Tibial nerve (tissue), 4 donors: Measurements from ENCODE around the gene NASP. TPM values are rescaled to one million over a fixed set of nuclear protein-coding genes. Genes with fewer than 3 reads are reported as not detected.

Source experiments
- DNase-seq, 2 donors: peaks; one replicate each; pipeline ENCODE4 v3.0.0-alpha.2; 2019; ENCODE audit warnings: low spot score in 2 of 2
- H3K27ac ChIP-seq, 4 donors: fragments of 200-600 bp; sonication (generic) in 3 of 4; one replicate each; pipeline ENCODE4 v1.5.1; 2017 to 2019; ENCODE audit warnings: mild to moderate bottlenecking in 1 of 4
- H3K27me3 ChIP-seq, 2 donors: fragments of 200-600 bp; sonication (generic) in 1 of 2; one replicate each; pipeline versions ENCODE4 v1.5.1 to v1.6.0; 2017 to 2019
- H3K36me3 ChIP-seq, 3 donors: fragments of 200-600 bp; sonication (generic); one replicate each; pipeline ENCODE4 v1.5.1; 2018 to 2019
- H3K4me1 ChIP-seq, 4 donors: fragments of 200-600 bp; sonication (generic) in 3 of 4; one replicate each; pipeline ENCODE4 v1.5.1; 2017 to 2019
- H3K4me3 ChIP-seq, 4 donors: fragments of 200-600 bp; sonication (generic) in 3 of 4; one replicate each; pipeline ENCODE4 v1.5.1; 2017 to 2019; ENCODE audit warnings: mild to moderate bottlenecking in 1 of 4, moderate library complexity in 1 of 4
- H3K9me3 ChIP-seq, 4 donors: fragments of 200-600 bp; sonication (generic) in 3 of 4; one replicate each; pipeline ENCODE4 v1.5.1; 2017 to 2019
- EP300 ChIP-seq, 2 donors: sonication (generic); formaldehyde crosslinking; IDR thresholded peaks; one replicate each; pipeline ENCODE4 v1.6.1; 2017; ENCODE audit warnings: antibody characterized with exemption in 2 of 2, mild to moderate bottlenecking in 1 of 2
- POLR2A ChIP-seq, 2 donors: fragments of 450-650 bp; IDR thresholded peaks; one replicate each; pipeline ENCODE4 v1.6.1; 2017; ENCODE audit warnings: antibody characterized with exemption in 2 of 2, mild to moderate bottlenecking in 2 of 2, moderate library complexity in 2 of 2
- WGBS, 2 donors: methylation state at CpG; one replicate each; pipeline ENCODE4 v1.1.5; 2018; 5-methylcytosine and 5-hydroxymethylcytosine counted together
- total RNA-seq, 4 donors: library from RNA; depleted of rRNA; stranded (reverse); fragments of >200 nt; gene quantifications; one replicate each; pipeline ENCODE4 v1.1.0, GENCODE V29; 2016
- TF ChIP-seq, protein P1 (sequence below), 5 experiments: fragments of 200-600 bp in 3 of 5; fragments of 450-650 bp in 2 of 5; sonication (generic) in 3 of 5; IDR thresholded peaks; one replicate each; pipeline ENCODE4 v1.5.1; 2016 to 2019; ENCODE audit warnings: antibody characterized with exemption in 5 of 5, mild to moderate bottlenecking in 3 of 5, moderate library complexity in 2 of 5

The NASP gene
- total RNA-seq, 4 donors from 2014 or later: 71.2 to 105 (median 80.6) TPM

DNA sequence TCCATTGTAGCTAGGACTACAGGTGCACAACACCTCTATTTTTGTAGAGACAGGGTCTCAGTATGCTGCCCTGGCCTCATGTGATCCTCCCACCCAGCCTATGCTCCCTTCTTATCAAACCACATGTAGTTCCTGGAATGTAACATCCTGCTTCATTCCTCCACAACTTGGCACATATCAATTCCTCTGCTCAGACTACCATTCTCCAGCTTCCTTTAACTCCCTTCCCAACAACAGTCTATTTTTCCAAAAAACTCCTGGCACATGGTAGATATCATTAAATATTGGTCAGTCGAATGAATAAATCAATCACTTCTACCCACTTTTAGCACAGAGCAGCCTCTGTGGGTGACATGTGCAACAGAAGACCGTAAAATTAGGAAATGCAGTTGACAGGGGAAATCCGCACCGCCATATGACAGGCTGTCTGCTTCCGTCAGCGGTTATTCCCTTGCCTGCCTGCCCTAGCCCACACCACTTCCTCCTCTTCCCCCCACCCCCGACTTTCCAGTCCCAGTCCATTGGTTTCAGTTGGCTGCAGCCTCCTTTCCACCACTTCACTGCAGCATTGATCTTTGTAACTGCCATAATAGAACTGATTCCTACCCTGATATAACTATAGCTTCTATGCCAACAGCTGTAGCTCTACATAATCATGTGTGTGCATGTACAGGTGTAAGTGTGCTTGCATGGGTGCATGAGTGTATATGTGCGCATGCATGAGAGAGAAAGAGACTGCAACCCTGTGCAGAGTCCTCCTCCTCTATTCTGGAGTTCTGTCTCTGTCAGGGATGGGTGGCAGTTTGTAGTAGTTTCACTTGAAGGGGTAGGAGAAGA is 40.0 kb upstream of the NASP start:
- Histone ChIP-seq H3K36me3 (no peaks in the 10 kb centered on the region), H3K4me3 (no peak overlapping the region), H3K27ac (peak overlapping the region in 2 of 4 donors; percentile 29 to 35), H3K4me1 (peaks cover 0 to 7% (median 1%) of the 10 kb centered on the region in 4 donors), H3K9me3 (no peaks in the 10 kb centered on the region), H3K27me3 (no peaks in the 10 kb centered on the region)
- DNase-seq: peak in 1 of 2 donors; percentile 38
- TF ChIP-seq POLR2A (IDR thresholded peaks at IDR 0.05) (no peak), EP300 (IDR thresholded peaks at IDR 0.05) (peak in 1 of 2 donors; percentile 57)
- WGBS, 2 donors: 30 to 41% methylated on average over 8 of the region's 8 CpGs

DNA sequence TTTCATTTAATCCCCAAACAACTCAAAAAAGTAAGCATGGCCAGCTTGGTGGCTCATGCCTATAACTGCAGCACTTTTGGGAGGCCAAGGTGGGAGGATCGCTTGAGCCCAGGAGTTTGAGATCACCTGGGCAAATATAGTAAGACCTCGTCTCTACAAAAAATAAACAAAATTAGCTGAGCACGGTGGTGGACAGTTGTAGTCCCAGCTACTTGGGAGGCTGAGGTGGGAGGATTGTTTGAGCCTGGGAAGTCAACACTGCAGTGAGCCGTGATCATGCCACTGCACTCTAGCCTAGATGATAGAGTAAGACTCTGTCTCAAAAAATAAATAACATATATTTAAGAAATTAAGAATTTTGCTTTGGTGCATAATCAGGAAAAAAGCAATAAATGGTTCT is 39.3 kb upstream of the NASP start:
- WGBS, 2 donors: 88 to 91% methylated on average over 4 of the region's 4 CpGs
- no peak overlapping the region for H3K4me3 ChIP-seq
- no peaks in the 10 kb centered on the region for H3K27me3 ChIP-seq
- no peak for TF ChIP-seq EP300 (IDR thresholded peaks at IDR 0.05)
- TF ChIP-seq POLR2A (IDR thresholded peaks at IDR 0.05): no peak
- TF ChIP-seq, protein P1, sequence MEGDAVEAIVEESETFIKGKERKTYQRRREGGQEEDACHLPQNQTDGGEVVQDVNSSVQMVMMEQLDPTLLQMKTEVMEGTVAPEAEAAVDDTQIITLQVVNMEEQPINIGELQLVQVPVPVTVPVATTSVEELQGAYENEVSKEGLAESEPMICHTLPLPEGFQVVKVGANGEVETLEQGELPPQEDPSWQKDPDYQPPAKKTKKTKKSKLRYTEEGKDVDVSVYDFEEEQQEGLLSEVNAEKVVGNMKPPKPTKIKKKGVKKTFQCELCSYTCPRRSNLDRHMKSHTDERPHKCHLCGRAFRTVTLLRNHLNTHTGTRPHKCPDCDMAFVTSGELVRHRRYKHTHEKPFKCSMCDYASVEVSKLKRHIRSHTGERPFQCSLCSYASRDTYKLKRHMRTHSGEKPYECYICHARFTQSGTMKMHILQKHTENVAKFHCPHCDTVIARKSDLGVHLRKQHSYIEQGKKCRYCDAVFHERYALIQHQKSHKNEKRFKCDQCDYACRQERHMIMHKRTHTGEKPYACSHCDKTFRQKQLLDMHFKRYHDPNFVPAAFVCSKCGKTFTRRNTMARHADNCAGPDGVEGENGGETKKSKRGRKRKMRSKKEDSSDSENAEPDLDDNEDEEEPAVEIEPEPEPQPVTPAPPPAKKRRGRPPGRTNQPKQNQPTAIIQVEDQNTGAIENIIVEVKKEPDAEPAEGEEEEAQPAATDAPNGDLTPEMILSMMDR (IDR thresholded peaks at IDR 0.05): no peak
- no peak for DNase-seq
- no peak overlapping the region for H3K27ac ChIP-seq
- peaks cover 0 to 7% (median 1%) of the 10 kb centered on the region in 4 donors for H3K4me1 ChIP-seq
- H3K36me3 ChIP-seq: no peaks in the 10 kb centered on the region
- H3K9me3 ChIP-seq: no peaks in the 10 kb centered on the region

DNA sequence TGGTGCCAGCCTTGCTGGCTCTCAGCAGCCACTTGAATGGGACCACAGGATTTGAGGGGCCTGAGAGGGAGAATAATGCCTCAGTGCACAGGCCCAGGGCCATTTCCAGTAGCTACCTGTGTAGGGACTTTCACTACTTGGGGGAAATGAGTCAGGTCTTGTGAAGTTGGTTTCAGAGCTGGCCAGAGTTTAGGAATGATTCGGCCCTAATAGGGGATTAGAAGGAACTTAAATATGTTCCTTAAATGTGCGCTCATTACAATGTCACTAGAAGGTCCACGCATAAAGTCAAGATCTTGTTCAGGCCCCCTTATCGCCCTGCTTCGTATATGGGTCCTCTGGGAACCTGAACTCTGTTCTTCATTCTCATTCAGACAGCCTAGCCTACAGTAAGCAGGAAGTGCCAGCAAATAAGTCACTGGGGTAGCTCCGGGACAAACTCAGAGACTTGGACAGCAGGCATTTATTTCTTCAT is 38.8 kb upstream of the NASP start:
- Histone ChIP-seq H3K27ac (peak overlapping the region in 1 of 4 donors; percentile 43), H3K4me3 (no peak overlapping the region), H3K4me1 (peaks cover 0 to 7% (median 2%) of the 10 kb centered on the region in 4 donors), H3K36me3 (no peaks in the 10 kb centered on the region), H3K9me3 (no peaks in the 10 kb centered on the region), H3K27me3 (no peaks in the 10 kb centered on the region)
- TF ChIP-seq EP300 (IDR thresholded peaks at IDR 0.05): no peak
- TF ChIP-seq, protein P1 (IDR thresholded peaks at IDR 0.05): no peak
- TF ChIP-seq POLR2A (IDR thresholded peaks at IDR 0.05): no peak
- no peak for DNase-seq
- WGBS, 2 donors: 53 to 65% methylated on average over 6 of the region's 6 CpGs

DNA sequence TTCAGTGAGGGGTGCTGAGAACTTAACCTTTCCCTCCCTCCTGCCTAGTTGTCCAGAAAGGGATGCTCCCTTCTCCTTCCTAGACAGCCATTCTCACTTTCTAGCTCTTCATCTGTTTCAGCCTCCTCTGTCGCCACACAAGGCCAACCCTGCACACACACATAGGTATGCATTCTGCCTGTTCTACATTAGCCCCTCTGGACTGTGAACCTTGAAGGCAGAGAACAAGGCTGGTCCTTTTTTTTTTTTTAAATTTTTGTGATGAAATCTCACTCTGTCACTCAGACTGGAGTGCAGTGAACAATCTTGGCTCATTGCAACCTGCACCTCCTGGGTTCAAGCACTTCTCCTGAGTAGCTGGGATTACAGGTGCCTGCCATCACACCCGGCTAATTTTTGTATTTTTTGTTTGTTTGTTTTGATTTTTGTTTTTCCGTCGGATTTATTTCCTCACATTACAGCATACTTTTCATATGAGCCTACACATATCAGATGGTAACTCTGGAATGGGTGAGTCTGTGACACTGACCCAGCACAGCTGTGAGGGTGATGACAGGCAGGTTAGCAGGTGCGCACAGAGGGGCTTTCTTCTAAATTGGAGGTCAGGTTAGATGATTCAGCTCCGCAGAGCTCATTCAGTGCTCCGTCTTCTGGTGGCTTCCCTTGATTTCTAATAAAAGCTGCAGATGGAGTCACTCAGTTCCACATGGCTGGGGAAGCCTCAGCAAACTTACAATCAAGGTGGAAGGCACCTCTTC is 38.1 kb upstream of the NASP start:
- no peak overlapping the region for H3K27ac ChIP-seq
- H3K27me3 ChIP-seq: no peaks in the 10 kb centered on the region
- no peak for DNase-seq
- peaks cover 0 to 7% (median 4%) of the 10 kb centered on the region in 4 donors for H3K4me1 ChIP-seq
- no peaks in the 10 kb centered on the region for H3K36me3 ChIP-seq
- H3K4me3 ChIP-seq: no peak overlapping the region
- H3K9me3 ChIP-seq: no peaks in the 10 kb centered on the region
- TF ChIP-seq, protein P1 (IDR thresholded peaks at IDR 0.05): no peak
- TF ChIP-seq POLR2A (IDR thresholded peaks at IDR 0.05): no peak
- WGBS, 2 donors: 90 to 92% methylated on average over 7 of the region's 7 CpGs

DNA sequence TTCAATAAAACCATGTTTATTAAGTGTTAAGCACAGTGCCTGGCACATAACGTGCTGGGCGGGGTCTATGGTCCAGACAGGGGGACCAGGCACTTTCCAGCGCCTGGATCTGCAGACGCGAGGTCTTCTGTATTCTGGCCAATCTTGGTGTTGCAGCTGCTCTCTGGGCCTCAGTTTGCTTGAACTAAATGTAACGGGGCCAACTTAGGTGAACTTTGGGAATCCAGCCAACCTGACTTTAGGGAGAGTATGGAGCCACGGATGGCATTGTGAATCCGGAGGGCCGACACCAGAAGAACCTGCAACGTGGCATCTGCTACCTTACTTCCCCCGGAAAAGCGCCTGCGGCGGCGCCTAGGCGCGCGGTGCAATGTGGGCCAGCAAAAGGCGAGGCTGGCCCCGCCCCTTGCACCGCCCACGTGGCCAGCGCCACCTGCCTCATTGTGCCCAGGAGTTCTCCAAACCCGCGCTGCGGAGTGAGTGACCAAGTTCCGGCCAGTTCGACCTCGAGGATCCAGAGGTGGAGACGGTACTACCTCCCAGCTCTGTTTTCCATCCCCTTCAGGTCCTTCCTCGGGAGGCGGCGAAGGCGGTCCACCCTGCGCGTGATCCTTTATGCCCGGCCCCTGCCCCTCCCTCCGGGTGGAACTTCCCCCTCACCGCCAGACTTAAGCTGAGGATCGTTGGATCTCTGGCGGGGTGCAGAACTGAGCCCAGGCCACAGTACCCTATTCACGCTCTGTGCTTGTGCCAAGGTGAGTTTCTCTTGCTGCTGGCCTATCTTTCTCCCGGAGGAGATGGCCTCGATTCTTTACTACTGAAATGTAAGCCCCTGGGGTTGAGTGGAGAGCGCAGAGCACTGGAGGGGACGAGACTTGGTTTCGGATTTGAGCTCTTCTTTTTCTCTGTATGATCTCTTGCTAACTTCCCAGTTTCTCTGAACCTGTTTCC is 33.2 kb upstream of the NASP start, which contains the start of gene AKR1A1:
Gene AKR1A1, plus strand, starts transcription at position 426 of the 951 bp plus-strand sequence. CDS start 10,969 bp downstream, outside the sequence.
- peaks cover 0 to 14% (median 0%) of the 10 kb centered on the region in 3 donors for H3K36me3 ChIP-seq
- DNase-seq: peak; percentile 74 to 80

More for the DNA sequence above, 33.2 kb upstream of the NASP start, which contains the start of gene AKR1A1:
- peak within 1 kb of the TSS; percentile 49 to 85 (median 60) for H3K4me3 ChIP-seq
- TF ChIP-seq, protein P1 (IDR thresholded peaks at IDR 0.05): peak in 2 of 5 experiments; percentile 43 to 54
- TF ChIP-seq EP300 (IDR thresholded peaks at IDR 0.05): peak; percentile 70 to 92
- peak in 1 of 2 donors; percentile 62 for TF ChIP-seq POLR2A (IDR thresholded peaks at IDR 0.05)
- WGBS, 2 donors: 1 to 2% methylated on average over 44 to 47 of the region's 47 CpGs
- H3K27me3 ChIP-seq: no peaks in the 10 kb centered on the region
- H3K27ac ChIP-seq: peak within 1 kb of the TSS; percentile 71 to 98 (median 90)
- H3K9me3 ChIP-seq: no peaks in the 10 kb centered on the region
- peaks cover 0 to 15% (median 9%) of the 10 kb centered on the region in 4 donors for H3K4me1 ChIP-seq
